NCI-H1694 treated with DMSO at 0.1 percent for 48 hours (cell line): ENCODE data around the gene ZDBF2.
"Not testable (repeated sequence)": the region's sequence is repeated elsewhere in the genome, so short reads cannot be mapped to it uniquely, and the experiment has no call there.

ENCODE experiments used
- DNase-seq: peaks from one replicate; lab custom pipeline; 2025; lab: John Stamatoyannopoulos, UW

The ZDBF2 gene

DNA sequence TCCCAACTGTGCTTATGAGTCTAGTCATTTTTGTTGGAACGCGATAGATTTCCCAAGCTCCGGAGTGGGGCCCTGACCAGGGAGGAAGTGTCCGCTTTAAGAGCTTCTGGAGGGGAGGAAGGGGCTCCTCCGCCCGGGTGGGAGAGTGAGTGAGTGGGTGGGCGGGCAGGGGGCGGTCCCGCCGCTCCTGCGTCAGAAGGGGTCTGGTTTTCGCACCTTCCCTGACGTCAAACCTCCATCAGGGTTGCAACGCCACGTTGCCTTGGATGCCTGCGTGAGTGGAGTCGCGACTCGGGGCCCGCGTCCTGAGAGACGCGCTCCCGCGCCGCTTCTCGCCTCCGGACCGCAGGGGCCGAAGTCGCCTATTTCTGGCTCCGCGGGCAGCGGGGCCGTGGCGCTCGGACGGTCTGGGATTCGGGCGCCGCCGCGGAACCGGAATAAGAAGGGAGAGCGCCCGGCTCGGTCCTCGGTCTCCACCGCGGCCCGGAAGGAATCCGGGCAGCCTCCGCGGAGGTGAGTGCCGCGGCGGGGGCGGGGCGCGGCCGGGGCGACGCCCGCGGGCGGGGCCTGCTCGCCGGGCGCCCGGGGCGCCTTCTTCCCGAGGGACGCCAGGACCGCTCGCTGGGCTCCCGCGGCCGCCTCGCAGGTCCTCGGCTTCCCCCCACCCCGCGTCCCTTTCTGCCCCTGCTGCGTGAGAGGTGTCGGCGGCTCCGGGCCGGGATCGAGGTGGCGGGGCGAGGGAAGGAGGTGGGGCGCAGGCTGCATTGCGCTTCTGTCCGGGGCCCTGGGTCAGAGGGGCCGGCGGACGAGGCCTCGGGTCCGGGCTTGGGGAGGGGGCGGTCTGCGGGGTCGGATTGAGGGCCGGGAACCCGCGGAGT is at the start of gene ZDBF2:
Gene ZDBF2, plus strand, starts transcription at position 230 of the 878 bp plus-strand sequence. CDS start 7,187 bp downstream, outside the sequence.
- peak; percentile 47 for DNase-seq

DNA sequence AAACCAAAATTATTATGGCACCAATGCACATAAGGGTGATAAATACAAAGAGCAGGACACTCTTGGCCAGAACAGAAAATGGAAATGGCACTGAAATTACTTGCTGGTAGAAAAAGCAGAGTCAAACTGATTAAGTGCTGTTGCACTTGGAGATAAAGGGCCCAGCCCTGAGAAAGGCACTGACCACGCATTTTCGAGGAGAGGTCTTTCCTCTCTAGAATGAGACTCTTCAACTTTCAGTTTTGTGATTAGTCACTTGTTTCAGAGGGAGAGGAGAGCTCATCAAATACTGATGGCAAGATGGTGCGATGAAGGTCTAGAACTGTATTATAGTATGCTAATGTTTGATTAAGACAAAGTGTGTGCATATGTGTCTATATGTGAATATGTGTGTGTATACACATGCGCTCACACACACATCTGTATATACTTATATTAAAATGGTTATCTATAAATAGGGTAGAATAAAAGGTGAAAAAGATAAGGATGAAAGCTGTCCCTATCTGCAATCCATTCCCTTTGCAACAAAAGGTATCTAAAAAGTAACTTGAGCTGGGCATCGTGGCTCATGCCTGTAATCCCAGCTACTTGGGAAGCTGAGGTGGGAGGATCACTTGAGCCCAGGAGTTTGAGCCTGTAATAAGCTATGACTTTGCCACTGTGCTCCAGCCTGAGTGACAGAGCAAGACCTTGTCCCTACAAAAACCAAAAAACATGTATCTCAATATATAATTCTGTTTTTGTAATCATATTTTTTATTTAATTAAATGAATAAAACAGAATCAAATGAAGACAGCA is 48.8 kb upstream of the ZDBF2 start:
- no peak for DNase-seq

DNA sequence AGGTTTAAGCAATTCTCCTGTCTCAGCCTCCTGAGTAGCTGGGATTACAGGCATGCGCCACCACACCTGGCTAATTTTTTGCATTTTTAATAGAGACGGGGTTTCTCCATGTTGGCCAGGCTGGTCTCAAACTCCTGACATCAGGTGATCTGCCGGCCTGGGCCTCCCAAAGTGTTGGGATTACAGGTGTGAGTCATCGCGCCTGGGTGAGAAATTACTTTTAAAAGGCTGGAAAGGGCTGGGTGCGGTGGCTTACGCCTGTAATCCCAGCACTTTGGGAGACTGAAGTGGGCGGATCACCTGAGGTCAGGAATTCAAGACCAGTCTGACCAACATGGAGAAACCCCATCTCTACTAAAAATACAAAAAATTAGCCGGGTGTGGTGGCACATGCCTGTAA is 45.8 kb upstream of the ZDBF2 start:
- not testable (repeated sequence) for DNase-seq

GRCh38 chr2:206229642-206230041 is 44.8 kb upstream of the ZDBF2 start:
- DNase-seq, result no peak

GRCh38 chr2:206230060-206230762 is 44.3 kb upstream of the ZDBF2 start:
- peak; percentile 78 for DNase-seq

DNA sequence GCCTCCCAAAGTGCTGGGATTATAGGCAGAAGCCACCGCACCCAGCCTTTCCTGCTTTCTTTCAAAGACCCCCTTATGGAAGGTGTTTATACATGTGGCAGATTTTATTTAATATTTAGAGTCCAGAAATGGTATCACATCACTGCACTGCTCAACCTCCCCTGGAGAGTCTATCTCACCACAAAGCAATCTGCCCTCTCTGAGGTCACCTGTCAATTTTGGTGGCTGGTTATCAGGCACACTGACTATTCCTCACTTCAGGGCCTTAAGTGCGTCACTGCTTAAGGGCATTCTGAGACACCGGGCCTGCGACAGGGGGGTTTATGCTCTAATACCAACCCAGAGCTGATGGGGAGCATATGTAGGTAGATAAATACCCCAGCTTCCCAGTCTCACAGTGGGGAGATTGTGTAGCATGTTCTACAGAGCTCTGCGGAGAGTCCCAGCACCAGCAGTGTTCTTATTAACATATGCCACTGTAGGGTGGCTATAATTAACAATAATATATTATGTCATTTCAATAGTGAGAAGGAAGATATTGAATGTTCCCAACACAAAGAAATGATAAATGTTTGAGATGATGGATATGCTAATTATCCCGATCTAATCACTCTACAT is 42.7 kb upstream of the ZDBF2 start:
- peak; percentile 50 for DNase-seq

DNA sequence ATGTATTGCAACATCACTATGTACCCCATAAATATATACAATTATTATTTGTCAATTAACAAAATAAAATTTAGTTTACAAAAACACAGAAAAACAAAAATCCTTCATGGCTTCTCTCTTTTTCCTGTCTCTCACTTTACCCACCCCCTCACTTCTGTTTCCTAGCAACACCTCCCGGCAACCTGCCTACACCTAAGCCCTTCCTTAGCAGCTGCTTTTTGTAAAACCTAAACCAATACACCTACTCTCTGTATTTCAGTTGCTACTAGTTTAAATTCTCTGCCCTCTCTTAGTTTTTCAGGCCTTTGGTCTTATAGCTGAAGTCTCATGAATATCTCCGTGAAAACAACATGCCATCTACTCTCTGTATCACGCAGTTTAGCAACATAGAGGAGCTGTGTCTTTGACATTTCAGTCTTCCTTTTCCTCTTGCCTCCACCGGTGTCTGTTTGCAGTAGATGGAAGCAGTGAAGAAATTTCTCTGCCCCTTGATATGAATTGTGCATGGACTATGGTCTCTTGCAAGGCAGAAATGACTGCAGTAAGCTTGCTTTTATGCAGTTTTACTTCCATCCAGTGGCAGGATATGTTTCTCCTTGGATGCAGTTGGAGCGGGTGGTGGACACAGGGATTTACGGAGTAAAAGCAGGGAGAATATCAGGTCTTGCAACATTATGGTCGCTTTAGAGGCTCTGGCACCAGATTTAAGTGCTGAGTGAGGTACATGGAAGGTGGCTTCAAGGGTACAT is 42.0 kb upstream of the ZDBF2 start:
- peak; percentile 54 for DNase-seq

DNA sequence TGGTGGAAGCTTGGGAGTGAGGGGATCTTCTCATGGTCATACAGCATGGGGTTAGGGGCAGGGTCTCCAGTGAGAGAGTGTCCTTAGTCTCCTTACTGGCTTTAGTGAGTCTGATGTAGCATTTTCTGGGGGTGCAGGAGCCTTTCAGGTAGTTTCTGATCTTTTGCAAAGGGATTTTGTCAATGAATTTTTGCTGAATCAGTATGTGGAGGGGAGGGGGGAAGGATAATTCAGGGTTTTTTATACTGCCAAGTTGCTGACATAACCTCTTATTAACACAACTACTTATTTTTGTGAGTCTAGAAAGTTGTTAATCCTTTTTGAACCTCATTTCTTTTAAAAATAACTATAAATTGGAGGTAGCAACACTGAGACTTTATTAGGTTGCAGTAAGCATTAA is 35.3 kb upstream of the ZDBF2 start:
- no peak for DNase-seq

DNA sequence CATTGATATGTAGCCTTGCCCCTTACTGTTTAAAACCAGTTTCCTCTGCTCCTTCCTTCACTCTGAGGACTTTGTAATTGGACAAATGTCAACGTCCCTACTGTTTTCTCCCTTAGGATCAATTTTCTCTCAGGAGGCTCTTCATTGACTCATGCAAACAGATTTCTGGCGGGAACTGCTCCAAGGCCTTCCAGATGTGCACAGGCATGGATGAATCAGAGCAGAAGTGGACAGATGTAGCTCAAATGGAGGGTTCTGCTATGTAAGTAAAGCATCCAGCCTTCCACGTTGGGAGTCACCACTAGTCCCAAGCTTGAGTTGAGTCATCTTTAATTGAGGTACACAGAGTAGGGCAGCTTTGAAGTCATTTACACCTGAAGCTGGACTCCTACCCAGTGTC is 34.1 kb upstream of the ZDBF2 start:
- DNase-seq, result no peak

- DNase-seq, result peak; percentile 13
These were observed 32.7 kb upstream of the ZDBF2 start for GRCh38 chr2:206241736-206242135.

GRCh38 chr2:206245265-206245672 is 29.2 kb upstream of the ZDBF2 start:
- DNase-seq, result no peak

GRCh38 chr2:206250041-206250897 is 24.2 kb upstream of the ZDBF2 start:
- DNase-seq, result no peak

DNA sequence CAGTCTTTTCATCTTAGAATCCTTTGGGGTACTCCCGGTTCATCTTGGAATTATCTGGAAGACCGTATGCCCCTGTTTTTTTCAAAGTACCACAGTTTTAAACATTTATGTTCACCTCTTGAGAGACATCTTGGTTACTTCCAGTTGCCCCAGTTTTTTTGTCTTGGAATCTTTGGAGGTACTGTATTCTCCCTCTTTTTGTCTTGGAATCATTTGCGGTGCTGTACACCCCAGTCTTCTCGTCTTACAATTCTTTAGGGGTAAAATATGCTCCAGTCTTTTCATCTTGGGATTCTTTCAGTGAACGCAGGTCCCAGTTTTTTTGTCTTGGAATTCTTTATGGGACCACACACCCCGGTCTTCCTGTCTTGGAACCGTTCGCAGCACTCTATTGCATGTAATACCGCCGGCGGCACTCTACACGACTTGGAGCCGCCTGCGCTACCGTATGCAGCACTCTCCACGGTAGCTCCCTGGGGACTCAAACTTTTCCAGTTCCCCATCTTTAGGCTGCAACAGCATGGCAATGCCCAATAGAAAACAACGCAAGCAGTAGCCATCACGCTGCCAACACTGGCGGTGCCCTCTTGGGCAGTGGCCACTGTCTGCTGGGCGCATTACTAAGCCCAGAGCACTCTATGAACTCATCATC is 21.2 kb upstream of the ZDBF2 start:
- DNase-seq, result no peak

- DNase-seq, result no peak
These were observed 20.7 kb upstream of the ZDBF2 start for GRCh38 chr2:206253777-206254166.

DNA sequence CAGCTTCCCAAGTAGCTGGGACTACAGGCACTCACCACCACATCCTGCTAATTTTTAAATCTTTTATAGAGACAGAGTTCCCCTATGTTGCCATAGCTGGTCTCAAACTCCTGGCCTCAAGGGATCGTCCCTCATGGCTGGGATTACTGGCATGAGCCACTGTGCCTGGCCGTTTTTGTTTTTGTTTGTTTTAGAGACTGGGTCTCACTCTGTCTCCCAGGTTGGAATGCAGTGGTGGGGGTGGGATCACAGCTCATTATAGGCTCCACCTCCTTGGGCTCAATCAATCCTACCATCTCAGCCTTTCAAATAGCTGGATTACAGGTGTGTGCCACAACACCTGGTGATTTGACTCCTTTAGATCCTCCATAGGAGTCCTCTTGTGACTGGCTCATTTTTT is 19.5 kb upstream of the ZDBF2 start:
- DNase-seq, result no peak

- no peak for DNase-seq
These were observed 17.7 kb upstream of the ZDBF2 start for GRCh38 chr2:206256706-206257205.

DNA sequence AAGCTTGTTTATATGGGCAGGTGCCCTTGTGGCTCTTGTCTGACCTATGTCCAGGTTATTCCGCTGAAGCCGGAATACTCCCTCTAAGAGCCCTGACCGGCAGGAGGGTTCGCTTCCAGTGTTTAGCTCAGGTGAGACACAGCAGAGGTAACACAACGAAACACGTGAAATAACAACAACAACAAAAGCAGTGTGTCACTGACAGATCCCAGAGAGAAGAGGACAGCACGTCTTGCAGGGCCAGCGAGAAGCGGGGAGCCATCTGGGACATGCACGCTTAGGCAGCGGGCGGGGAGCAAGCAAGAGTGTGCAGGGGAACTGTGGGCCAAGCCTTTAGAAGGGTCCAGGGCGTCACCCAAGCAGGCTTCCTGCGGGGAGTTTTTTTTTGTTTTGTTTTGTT is 17.1 kb upstream of the ZDBF2 start:
- no peak for DNase-seq

DNA sequence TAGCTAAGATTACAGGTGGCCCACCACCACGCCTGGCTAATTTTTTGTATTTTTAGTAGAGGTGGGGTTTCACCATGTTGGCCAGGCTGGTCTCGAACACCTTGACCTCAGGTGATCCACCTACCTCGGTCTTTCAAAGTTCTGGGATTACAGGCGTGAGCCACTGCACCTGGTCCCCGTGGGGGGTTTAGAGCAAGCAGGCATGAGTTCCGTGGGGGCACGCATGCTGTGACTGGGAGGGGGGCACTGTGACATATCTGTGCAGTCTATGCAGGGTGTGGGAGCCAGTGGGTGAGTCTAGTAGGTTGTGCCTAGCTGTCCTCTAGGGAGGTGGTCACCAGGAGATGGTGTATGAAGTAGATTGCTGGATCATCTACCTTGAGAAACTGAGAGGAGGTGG is 16.6 kb upstream of the ZDBF2 start:
- DNase-seq, result no peak

- DNase-seq, result not testable (repeated sequence)
These were observed 15.8 kb upstream of the ZDBF2 start for GRCh38 chr2:206258615-206259014.
